ENCODE results near the gene RNF6. TPM values are rescaled to one million over a fixed set of nuclear protein-coding genes. Genes with fewer than 3 reads are reported as not detected.

The RNF6 gene
- polyA plus RNA-seq, 1 donor = 35.4 TPM

Other genes starting within 250 kb of the RNF6 start
- 59.8 TPM for gene SHISA2, start 170.3 kb downstream of the RNF6 start, polyA plus RNA-seq (ENCODE audit: insufficient read length)
- 27.1 TPM for gene CDK8, start 31.8 kb upstream of the RNF6 start, polyA plus RNA-seq (ENCODE audit: insufficient read length)